ENCODE data around the gene HM13. TPM values are rescaled to one million over a fixed set of nuclear protein-coding genes. Genes with fewer than 3 reads are reported as not detected.

Gene HM13
- total and polyA plus RNA-seq, 4 donors = 57.6 to 210 (median 99.1) TPM

GRCh38 chr20:31476643-31477215 lies 37.5 kb upstream of the HM13 start:
- Histone ChIP-seq H3K4me3 (ENCODE audit: low read depth in 1 of 3, low read length in 3 of 3) (no peak overlapping the region), H3K27ac (ENCODE audit: low read depth in 1 of 2, low read length in 2 of 2) (no peak overlapping the region), H3K9ac (ENCODE audit: low read depth in 1 of 2, low read length in 2 of 2) (no peak overlapping the region), H3K4me1 (ENCODE audit: control insufficient read depth in 4 of 4, insufficient read depth in 4 of 4, low read length in 3 of 4) (peaks cover 0 to 8% (median under 1%) of the 10 kb centered on the region in 4 donors), H3K9me3 (ENCODE audit: control insufficient read depth in 4 of 4, low read length in 3 of 4) (no peaks in the 10 kb centered on the region), H3K27me3 (ENCODE audit: control insufficient read depth in 4 of 4, insufficient read depth in 4 of 4, low read length in 3 of 4) (peaks cover 3 to 12% (median 8%) of the 10 kb centered on the region in 4 donors), H3K36me3 (ENCODE audit: control insufficient read depth in 4 of 4, insufficient read depth in 3 of 4, low read depth in 1 of 4, low read length in 3 of 4) (no peaks in the 10 kb centered on the region)
- WGBS = 72% methylated on average over 6 of the region's 6 CpGs
- no peak for DNase-seq (ENCODE audit: low spot score)
- no peak for TF ChIP-seq FOXA1 (IDR thresholded peaks at IDR 0.05)
- TF ChIP-seq HNF4G (IDR thresholded peaks at IDR 0.05) = no peak
- TF ChIP-seq JUND (IDR thresholded peaks at IDR 0.05) = no peak
- TF ChIP-seq YY1 (IDR thresholded peaks at IDR 0.05) = no peak
- TF ChIP-seq NR2F2 (IDR thresholded peaks at IDR 0.05) = no peak
- no peak for TF ChIP-seq EGR1 (IDR thresholded peaks at IDR 0.05; ENCODE audit: low read depth in 2 of 2)
- TF ChIP-seq ZBTB33 (IDR thresholded peaks at IDR 0.05) = no peak
- no peak for TF ChIP-seq RAD21 (IDR thresholded peaks at IDR 0.05)
- no peak for TF ChIP-seq ATF3 (IDR thresholded peaks at IDR 0.05)
- TF ChIP-seq REST (IDR thresholded peaks at IDR 0.05) = no peak
- no peak for TF ChIP-seq SP1 (IDR thresholded peaks at IDR 0.05)
- TF ChIP-seq HNF4A (conservative IDR thresholded peaks at IDR 0.05) = no peak
- TF ChIP-seq GABPA (IDR thresholded peaks at IDR 0.05 in 1 of 2, conservative IDR thresholded peaks at IDR 0.05 in 1 of 2) = no peak
- TF ChIP-seq FOXA2 (IDR thresholded peaks at IDR 0.05) = no peak
- no peak for TF ChIP-seq MAX (IDR thresholded peaks at IDR 0.05)
- TF ChIP-seq TAF1 (conservative IDR thresholded peaks at IDR 0.05) = no peak
- TF ChIP-seq CTCF (IDR thresholded peaks at IDR 0.05; ENCODE audit: low read depth, low read length, missing input control) = no peak
- TF ChIP-seq RXRA (IDR thresholded peaks at IDR 0.05) = no peak

Data from liver (tissue), 9 donors.